DMS153 treated with DMSO at 0.1 percent for 48 hours (cell line): ENCODE measurements around the gene EGFR.

Experiments used
- DNase-seq: peaks from one replicate; lab custom pipeline; 2025; ENCODE audit not compliant: unreplicated experiment; lab: John Stamatoyannopoulos, UW

Gene EGFR

DNA sequence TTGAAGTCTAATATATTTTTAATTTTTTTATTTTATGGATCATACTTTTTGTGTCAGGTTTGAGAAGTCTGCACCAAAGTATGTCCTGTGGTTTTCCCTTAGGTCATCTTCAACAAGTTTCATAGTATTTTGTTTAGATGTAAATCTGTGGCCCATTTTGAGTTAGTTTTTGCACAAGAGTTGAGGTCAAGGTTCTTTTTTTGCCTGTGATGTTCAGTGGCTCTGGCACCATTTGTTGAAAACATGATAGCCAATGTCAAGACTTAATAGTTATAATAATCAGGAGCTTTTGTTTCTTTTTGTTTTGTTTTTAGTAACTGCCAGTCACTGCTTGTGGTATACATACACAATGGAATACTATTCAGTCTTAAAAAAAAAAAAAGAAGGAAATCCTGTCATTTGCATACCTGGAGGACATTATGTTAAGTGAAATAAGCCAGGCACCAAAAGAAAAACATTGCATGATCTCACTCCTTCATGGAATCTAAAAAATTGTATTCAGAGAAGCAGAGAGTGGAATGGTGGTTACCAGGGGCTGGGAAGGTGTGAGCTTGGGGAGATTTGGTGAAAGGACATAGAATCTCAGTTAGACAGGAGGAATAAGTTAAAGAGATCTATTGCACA lies 61.3 kb downstream of the EGFR start:
- DNase-seq: no peak

DNA sequence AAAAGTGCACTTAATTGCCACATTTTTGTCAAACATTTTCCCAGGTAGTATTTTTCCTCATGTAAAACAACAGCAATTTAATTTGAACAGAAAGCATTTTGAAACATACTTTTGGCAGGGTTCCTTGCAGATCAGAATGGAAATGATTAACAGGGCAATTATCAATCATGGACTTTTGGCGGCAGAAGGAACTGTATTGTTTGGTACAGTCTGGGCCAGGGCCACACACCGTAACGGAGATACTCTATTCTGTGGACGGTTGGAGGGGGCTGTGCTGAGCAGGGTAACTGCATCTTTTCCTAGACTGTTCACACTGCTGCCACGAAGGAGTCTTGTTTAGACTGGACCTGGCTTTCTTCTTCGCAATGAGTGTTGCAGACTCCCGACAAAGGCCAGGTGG lies 62.3 kb downstream of the EGFR start:
- no peak for DNase-seq

DNA sequence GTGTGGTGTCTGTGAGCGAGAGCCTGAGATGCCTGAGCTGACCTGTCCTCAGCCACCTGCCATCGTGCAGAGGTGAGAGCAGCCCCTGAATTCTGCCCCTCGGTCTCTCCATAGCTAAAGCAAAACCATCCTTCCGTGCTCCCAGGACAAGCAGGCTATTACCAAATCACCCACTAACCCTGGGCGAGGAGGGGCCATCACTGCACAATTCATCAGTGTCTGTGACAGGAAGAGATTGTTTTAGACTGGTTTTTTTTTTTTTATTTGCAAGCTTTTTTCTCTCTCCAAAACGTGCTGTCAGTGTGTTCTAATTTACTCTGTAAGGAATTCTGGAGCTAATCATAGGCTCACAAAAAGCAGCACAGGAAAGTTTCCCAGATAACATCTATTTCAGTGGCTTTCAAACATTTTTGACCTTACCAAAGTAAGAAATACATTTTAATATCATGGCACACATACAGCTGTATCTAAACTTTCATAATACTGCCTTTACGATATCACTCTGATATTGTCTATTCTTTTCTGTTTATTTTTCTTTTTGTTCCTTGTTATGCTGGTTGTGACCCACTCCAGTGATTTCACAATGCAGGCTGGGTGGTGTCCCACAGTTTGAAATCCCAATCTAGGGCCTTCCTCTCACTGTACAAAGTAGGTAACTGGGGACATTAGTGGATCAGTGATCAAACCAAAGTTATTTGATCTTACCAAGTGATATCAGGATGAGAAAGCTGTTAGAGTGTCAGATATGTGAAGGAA lies 62.8 kb downstream of the EGFR start:
- no peak for DNase-seq

DNA sequence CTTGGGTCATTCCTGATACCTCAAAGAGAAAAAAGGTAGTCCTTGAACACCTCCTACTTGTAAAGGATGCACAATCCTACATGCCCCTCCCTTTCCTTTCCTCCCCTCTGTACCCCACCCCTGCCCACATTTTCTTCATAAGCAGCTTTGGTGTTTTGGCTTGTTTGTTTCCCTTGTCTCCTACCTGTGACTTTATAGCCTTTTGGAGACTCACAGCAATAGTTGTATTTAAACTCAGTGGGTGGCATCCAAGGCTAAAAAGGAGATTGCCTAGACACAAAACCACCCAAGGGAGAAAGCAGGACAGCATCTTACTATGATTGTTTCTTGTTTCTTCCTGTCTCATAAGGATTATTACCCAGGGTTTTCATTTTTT lies 63.4 kb downstream of the EGFR start:
- no peak for DNase-seq

DNA sequence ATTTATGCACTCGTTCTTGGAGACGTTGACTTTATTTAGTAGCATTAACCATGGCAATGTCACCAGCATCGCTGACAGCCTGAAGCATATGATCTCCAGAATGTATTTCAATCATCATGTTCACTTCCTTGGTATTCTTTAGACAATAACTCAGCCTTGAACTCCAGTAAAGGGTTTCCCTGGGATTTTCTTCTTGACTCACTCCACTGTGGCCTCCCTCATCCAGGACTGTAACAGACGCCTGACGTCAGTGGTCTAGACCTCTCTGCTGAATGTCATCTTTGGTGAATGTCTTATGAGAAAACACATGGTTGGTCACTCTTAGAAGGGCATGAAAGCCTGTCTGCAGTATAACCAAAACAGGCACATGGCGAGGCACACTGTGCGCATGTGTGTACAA lies 64.4 kb downstream of the EGFR start:
- DNase-seq: no peak

DNA sequence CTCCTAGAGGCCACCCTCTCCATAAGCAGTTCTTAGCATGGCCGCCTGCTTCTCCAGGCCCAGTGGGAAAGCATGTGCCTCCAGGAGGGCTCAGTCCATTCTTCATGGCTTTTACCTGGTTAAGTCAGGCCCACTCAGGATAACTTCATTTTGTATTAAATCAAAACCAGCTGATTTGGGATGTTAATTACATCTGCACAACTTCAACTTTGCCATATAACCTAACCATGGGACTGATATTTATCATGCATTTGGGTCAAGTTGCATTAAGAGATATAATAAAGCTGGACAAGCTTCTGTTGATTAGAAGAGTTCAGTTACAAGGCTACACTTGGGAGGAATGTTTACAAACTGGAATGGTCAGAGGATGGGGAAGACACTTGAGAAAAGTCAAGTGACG lies 65.5 kb downstream of the EGFR start:
- DNase-seq: no peak

DNA sequence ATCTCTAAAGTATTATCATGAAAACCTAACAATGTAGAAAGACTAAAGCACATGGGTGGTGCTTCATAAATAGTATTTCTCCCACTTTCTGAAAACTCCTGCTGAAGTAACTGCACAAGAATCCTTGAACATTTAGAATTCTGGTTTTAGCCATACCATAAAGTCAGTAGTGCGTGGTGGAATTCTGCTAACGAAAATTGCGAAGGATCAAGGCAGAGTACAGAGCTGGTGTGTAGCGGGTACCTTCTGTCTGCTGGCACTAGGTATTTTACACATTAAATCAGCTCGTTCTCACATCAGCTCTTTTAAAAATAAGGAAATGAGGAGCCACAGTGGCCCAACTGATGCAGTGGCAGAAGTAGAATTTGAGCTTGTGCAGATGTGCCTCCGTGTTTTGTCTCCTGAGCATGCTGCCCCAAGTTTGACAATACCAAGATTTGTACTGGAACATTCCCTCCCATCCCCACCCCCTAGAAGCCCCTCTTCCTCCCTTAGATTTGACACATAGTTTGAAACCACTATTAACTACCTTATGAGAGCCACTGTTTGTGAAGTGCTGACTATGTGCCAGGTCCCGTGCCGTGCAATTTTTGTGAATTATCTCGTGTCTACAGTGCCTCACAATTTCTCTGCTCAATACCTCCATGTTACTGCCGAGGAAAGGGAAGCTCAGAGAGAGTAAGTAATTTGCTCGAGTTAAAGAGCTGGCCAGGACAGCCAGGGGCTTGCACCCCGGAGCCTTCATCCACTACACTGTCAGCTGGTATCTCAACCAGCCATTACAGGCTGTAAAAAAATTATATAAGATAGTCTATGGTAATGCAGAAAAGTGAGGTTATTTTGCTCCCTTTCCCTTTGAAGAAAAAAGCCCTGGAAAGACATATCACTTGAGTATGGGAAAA lies 66.9 kb downstream of the EGFR start:
- DNase-seq: no peak

DNA sequence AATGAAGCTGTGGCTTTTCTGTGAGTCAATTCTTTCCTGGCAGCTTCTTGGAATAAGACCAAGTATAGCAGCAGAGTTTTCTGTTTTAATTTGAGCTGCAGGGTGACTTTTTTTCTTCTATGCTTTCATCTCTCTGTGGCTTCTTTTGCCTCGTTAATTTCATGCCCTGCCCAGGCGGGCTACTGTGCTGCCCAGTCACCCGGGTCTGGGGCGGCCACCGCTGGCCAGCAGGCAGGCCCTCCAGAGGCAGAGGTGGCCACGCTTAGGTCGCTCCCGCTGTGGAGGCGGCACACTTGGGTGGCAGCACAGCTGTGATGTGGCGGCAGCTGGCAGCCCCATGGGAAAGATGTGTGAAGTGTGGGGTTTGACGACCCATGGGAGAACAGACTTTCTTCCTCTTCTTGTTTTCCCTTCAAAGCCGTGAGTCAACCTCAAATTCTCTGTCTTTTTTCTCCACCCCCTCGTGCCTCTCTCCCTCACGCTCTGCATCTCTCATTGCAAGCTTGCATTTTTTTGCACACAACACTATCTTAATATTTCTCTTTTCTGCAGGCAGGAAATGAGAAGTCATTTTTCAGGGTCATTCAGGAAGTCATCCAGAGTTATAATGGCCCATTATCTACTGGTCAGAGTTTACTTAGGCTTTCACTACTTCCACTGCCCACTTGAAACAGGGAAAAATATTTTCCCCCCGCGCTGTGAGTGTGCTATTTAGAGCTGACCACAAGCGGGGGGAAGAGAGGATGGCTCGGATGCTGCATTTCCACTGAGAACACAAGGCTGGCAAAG lies 67.8 kb downstream of the EGFR start:
- no peak for DNase-seq

DNA sequence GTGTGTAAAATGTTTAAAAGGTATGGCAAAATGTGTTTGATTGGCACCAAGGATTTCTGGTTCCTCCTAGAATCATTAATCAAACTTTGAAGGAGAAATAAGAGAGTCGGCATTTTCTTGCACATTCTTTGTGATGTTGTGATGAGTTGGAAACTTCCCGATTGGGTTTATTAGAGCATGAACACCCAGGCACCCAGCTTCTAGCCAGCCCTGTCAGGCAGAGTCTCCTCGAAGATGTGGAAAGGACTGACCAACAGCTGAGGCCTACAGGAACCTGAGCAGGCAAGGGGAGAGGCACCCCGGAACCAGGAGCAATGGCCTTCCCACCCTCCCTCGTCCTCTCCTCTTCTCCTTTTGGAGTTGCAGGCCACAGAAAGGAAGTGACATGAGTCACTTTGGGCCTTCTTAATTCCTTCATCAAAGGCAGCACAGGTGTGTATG lies 68.7 kb downstream of the EGFR start:
- no peak for DNase-seq

DNA sequence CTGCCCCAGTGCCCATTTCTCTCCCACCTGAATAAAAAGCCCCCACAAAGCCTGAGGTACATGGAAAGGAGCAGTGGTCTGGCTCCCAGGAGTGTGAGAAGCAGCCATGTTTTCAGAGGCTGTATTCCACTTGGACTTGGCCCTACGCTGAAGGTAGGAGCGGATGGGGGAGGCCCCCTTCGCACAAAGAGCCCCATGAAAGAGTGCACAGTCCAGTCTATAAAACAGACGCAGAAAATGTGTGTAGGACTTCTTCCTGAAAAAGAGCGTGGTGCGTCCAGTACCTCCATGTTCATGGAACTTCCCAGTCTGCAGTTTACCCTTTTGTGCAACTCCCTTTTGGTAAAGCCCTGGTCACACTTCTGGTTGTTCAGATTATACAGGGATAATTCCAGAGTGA lies 69.3 kb downstream of the EGFR start:
- DNase-seq: no peak

DNA sequence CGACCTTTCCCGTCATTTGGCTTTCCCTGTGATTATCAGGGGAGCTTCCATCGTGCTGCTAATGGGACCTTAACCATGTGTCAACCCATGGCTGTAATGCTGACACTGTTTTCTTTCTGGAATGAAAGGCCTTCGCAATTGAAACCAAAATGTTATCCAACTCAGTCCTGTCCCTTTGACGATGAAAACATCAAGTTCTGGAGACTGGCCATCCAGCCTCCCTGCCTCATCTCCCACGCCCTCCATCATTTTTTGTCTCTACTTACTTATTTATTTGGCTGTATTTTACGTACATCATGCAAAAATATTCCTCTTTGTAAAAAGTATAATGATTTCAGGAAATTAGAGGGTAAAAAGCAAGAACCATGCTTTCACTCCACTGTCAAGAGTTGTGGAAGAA lies 69.8 kb downstream of the EGFR start:
- no peak for DNase-seq

DNA sequence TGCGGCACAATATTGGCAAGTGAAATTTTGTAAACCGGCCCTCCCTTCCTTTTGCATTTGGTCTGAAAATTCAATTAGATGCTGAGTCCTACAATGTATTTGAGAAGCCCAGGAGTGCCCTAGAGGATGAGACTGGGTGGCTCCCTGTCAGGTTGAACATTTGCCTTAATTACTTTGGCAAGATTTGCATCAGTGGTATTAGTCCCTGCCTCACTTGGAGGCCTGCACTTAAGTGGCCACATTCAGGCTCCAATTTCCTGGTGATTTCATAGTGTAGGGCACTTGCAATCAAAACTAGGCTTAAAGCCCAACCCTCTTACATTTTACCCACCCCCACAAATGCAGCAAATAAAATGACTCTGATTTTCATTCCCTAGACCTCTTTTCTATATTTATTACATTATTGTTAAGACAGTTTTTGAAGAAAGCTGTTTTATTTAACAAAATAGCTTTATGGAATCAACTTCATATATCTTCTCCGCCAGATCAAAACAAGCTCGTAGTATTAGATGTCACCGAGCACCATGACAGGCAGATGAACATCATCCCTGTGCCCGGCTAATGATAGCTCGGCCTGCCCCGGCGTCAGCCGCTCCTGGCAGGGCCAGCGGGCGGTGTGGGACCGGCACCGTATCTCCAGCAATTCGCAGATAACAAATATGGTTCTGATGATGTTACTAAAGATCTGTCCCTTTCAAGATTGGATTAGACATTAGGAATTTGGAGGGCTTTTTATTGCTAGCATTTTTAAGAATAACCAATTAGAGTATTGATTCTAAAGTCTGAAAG lies 73.6 kb downstream of the EGFR start:
- DNase-seq: no peak

DNA sequence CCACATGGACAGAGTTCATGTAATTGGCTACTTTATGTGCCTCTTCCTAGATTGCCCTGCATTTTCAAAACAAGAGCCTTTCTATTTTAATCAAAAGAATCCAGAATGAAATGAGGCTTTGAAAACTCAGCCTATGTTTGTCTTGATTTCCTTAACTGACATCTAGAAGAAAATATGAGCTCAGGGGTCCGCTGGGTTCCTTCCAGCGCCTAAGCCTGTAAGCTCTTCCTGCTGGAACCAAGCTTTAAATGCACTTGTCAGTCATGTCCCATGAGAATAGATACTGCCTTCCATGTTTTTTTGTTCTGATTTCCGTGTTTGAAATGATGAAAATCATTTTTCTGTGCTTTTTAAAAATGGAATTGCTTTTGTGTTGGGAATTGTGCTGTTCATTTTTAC lies 74.2 kb downstream of the EGFR start:
- no peak for DNase-seq

DNA sequence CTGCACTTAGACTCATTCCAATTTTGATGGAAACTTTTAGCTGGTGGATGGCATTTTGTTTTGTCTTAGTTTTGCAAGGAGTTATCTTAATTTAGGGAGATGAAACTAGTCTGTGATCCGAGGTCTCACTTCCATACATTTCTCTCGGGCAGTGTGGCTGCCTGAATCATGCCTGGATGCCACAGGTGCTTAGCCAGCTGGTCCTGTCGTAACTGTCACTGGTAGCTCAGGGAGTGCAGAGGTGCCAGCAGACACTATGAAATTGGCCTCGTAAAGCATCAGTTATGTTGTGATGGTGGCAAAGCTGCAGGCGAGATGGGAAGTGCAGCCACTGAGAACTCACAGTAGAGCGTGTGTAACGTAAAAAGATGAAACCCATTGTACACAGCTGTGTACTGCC lies 74.9 kb downstream of the EGFR start:
- DNase-seq: no peak

DNA sequence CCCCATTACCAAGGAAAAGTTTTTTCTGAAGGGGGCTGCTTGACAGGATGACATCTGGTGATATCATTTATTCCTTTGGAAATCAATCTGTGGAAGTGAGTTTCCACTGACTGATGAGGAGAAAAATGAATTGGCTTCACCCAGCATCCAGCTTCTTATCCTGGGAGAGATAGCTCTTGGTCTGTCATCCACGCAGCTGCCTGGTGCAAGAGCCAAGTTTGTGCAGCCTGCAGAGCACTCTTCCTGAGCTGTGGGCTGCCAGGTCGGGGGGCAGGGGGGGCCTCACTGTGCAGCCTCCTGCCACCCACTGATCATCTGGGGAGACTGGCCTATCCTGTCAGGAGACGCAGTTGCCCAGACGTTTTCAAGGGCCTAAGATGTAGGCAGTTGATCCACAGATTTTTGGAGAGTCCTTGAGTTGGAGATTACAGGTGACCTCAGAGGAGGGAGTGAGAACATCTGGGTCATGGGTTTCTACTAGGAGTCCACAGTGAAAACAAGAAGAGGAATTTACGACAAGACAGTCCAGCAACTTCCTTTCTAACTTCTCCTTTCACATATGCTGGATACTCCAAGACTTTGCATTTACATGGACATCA lies 75.4 kb downstream of the EGFR start:
- no peak for DNase-seq

DNA sequence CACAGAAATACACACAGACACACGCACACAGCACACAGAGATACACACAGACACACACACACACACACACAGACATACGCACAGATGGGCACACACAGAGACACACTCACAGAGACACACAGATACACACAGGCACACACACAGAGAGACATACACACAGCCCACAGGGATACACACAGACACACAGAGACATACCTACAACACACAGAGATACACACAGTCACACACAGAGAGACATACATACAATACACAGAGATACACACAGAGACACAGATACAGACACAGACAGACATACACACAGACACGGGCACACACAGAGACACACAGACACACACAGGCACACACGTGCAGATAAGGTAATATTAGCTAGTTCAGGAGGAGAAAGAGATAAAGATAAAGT lies 76.9 kb downstream of the EGFR start:
- no peak for DNase-seq

DNA sequence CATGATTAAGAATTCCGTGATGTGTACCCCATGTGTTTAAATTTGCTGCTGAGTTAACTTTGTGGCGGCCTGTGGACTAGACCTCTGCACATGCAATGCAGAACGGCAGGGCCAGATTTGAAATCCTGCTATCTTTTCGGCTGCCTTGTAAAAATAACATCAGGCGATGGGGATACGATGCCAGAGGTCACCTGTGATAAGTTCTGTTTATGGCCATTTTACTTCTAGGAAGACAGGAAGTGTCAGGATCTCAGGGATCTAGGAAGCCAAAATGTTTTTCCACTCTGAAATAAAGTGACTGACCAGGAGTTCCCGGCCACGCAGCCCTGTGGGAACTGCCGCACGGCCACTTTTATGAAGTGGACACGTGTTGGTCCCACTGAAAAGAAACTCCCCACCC lies 77.5 kb downstream of the EGFR start:
- DNase-seq: no peak

DNA sequence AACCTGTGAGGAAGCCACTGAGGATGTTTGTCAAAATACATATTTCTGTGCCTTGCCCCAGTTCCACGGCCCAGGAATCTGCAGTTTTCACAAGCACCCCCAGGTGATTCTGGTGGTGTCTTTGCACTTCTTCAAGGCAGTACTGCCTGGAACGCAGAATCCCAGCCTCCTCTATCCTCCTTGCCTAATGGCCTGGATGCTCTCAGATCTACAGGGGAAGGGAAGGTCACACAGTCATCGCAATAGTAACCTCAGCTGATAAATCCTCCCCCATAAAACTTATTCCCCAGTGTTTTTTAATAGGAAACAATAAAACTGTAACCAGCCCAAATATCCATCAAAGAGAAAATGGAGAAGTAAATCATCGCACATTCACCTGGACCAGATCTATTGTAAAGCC lies 78.3 kb downstream of the EGFR start:
- DNase-seq: no peak

DNA sequence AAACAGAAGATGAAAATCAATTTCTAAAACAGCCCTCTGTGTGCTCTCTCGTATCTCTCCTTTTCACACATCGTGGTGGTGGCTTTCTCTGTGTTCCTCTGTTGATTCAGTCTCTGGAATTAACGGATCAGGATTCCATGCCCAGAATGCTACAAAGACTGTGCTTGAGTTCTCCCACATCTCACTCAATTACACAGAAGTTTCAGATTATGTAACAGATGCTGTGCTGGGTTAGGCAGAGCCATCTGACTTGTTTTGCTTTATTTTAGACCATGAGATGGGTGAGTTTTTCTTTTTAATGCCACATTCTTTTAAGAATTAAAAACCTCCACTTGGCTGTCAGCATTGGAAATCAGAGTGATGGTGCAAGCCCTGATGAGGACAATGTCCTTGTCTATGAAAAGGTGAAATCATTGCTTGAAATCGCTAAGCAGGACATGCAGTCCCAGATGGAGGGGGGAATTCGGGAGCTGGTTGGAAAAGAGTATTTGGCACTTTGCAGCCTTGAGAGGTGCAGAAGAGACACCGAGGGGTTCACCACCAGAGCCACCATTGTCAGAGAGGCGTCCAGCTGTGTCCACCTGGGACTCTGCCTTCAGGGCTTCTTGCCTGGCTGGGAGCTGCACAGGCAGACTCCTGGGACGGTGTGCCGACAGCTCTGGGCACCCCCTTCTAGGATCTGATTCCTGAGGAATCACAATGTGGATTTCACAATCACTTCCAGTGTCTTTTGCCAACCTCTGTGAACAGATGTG lies 80.4 kb downstream of the EGFR start:
- no peak for DNase-seq
